GM04503 (cell line): ENCODE data around the gene SNRNP70.
"Not testable (repeated sequence)": the region's sequence is repeated elsewhere in the genome, so short reads cannot be mapped to it uniquely, and the experiment has no call there.

Experiments
- DNase-seq: peaks from one replicate; pipeline ENCODE4 v3.0.0-alpha.2; 2012; ENCODE audit warnings: low read depth

Gene SNRNP70

GRCh38 chr19:49064768-49065611 is 20.3 kb upstream of the SNRNP70 start, which contains the start of gene NTF4:
Gene NTF4 (minus strand): TSS chr19:49064818. CDS start chr19:49061997, 2,821 bp downstream.
- no peak for DNase-seq

GRCh38 chr19:49065905-49066512 is 19.2 kb upstream of the SNRNP70 start:
- DNase-seq: no peak

GRCh38 chr19:49067554-49067953 is 17.7 kb upstream of the SNRNP70 start:
- DNase-seq: no peak

GRCh38 chr19:49069026-49069425 is 16.2 kb upstream of the SNRNP70 start:
- DNase-seq: no peak

- DNase-seq: no peak
Measured at GRCh38 chr19:49070416-49070815, 14.8 kb upstream of the SNRNP70 start.

GRCh38 chr19:49071860-49072547 is 13.2 kb upstream of the SNRNP70 start:
- no peak for DNase-seq

- DNase-seq: no peak
Measured at GRCh38 chr19:49073514-49074378, 11.5 kb upstream of the SNRNP70 start.

- not testable (repeated sequence) for DNase-seq
Measured at GRCh38 chr19:49074869-49075268, 10.4 kb upstream of the SNRNP70 start.

GRCh38 chr19:49080392-49080791 is 4.9 kb upstream of the SNRNP70 start:
- no peak for DNase-seq

GRCh38 chr19:49081273-49081672 is 4.0 kb upstream of the SNRNP70 start:
- no peak for DNase-seq

GRCh38 chr19:49084206-49085019 is 838 bp upstream of the SNRNP70 start:
- no peak for DNase-seq

- DNase-seq: no peak
Measured at GRCh38 chr19:49085868-49086232, 599 bp downstream of the SNRNP70 start.

- no peak for DNase-seq
Measured at GRCh38 chr19:49086296-49086695, 1.0 kb downstream of the SNRNP70 start.

GRCh38 chr19:49091391-49092038 is 6.3 kb downstream of the SNRNP70 start:
- DNase-seq: no peak

GRCh38 chr19:49092686-49093085 is 7.4 kb downstream of the SNRNP70 start:
- DNase-seq: no peak

GRCh38 chr19:49094505-49095482 is 9.5 kb downstream of the SNRNP70 start:
- DNase-seq: no peak

- no peak for DNase-seq
Measured at GRCh38 chr19:49097453-49098288, 12.4 kb downstream of the SNRNP70 start.

- no peak for DNase-seq
Measured at GRCh38 chr19:49098795-49099194, 13.5 kb downstream of the SNRNP70 start.
